ENCODE data around the gene DIDO1.

DNA sequence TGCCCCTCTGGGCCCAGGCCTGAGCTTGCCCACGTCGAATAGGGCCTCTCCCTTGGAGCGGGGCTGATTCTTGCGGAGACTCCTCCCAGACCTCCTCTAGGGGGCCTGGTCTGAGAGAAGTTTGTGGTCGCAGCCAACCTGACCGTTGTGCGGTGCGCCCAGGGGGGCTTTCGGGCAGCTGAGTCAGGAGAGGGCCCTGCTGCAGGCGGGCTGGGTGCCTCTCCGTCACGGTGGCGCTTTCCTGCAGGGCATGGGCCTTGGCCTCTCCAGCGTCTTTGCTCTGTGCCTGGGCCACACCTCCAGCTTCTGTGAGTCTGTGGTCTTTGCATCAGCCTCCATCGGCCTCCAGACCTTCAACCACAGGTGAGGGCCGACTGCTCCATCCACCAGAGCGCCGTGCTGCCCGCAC lies 39.1 kb upstream of the DIDO1 start:
- TF ChIP-seq, protein P1, sequence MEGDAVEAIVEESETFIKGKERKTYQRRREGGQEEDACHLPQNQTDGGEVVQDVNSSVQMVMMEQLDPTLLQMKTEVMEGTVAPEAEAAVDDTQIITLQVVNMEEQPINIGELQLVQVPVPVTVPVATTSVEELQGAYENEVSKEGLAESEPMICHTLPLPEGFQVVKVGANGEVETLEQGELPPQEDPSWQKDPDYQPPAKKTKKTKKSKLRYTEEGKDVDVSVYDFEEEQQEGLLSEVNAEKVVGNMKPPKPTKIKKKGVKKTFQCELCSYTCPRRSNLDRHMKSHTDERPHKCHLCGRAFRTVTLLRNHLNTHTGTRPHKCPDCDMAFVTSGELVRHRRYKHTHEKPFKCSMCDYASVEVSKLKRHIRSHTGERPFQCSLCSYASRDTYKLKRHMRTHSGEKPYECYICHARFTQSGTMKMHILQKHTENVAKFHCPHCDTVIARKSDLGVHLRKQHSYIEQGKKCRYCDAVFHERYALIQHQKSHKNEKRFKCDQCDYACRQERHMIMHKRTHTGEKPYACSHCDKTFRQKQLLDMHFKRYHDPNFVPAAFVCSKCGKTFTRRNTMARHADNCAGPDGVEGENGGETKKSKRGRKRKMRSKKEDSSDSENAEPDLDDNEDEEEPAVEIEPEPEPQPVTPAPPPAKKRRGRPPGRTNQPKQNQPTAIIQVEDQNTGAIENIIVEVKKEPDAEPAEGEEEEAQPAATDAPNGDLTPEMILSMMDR (IDR thresholded peaks at IDR 0.05): no peak
- TF ChIP-seq EZH2 (IDR thresholded peaks at IDR 0.05; ENCODE audit: borderline replicate concordance, insufficient read depth, low read depth, low read length, poor library complexity, severe bottlenecking): no peak

All from B cell (primary cell).